Measurements from ENCODE around the gene COL6A2.
"Not testable (repeated sequence)": the region's sequence is repeated elsewhere in the genome, so short reads cannot be mapped to it uniquely, and the experiment has no call there.

Gene COL6A2

DNA sequence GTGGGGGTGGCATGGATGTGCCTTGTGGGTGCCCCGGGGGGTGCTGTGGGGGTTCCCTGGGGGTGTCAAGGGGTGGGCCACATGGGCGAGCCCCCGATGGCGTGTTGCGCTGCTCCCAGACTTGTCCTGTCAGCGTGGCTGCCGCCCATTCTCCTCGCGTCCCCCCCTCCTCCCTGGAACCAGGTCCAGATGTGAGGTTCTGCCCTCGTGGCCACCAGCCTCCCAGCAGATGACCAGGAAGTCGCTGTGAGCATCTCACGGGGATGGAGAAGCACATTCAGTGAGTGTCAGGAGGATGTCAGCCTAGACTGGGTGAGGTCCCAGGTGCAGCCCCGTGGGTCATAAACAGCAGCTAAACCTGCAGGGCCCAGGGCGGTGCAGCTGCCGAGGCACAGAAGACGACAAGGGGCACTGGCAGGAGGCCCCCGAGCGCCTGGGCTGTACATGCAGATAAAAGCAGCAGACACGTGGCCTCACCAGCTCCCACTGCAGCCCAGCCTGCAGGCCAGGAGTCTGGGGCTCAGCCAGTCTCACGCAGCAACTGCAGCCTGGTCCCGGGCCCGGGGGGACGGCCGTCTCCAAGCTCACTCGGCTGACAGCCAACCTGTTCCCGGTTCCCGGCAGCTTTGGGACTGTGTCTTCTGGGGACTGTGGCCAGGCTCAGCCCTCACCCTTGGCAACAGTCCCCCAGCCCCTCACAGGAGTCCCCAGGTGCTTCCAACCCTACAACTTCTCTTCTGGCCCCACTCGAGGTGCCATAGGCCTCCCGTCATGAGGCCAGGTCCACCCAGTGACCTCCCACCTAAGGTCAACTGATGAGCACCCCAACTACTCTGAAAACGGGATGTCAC is 17.5 kb upstream of the COL6A2 start:
- no peak for DNase-seq

DNA sequence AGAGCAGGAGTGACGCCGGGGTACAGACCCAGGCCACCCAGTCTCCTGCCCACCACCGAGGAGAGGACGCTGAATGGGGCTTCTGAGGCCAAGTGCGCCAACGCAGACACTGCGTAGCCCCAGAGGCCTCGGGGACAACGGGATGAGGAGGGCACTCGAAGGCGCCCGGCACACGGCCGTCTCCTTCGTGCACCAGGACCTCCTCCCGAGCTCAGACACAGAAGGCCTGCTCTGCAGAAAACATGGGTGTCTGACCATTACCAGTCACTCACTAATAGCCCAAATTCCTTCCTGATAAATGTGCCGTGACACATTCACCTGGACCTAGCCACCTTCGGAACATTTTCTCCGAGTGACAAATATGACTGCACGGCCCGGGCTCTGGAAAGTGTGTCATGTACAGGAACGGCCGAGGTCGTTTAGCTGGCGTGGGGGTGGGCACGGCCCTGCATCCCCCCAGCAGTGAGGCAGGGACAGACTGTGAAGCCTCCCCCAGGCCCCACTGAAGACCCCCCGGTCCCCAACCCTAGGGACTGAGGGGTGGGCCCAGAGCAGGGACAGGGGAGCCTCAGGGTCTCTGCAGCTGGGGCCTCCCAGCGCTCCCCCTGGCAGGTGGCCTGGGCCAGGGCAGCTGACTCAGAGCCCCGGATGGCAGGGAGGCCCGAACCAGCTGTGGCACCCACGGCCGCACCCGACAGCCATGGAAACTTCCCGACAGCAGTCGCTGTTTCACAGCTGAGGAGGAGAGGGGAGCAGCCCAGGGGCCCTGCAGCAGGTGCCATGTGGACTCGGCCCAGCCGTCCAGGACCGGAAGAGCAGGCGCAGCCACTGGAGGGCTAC is 16.7 kb upstream of the COL6A2 start:
- DNase-seq = no peak

DNA sequence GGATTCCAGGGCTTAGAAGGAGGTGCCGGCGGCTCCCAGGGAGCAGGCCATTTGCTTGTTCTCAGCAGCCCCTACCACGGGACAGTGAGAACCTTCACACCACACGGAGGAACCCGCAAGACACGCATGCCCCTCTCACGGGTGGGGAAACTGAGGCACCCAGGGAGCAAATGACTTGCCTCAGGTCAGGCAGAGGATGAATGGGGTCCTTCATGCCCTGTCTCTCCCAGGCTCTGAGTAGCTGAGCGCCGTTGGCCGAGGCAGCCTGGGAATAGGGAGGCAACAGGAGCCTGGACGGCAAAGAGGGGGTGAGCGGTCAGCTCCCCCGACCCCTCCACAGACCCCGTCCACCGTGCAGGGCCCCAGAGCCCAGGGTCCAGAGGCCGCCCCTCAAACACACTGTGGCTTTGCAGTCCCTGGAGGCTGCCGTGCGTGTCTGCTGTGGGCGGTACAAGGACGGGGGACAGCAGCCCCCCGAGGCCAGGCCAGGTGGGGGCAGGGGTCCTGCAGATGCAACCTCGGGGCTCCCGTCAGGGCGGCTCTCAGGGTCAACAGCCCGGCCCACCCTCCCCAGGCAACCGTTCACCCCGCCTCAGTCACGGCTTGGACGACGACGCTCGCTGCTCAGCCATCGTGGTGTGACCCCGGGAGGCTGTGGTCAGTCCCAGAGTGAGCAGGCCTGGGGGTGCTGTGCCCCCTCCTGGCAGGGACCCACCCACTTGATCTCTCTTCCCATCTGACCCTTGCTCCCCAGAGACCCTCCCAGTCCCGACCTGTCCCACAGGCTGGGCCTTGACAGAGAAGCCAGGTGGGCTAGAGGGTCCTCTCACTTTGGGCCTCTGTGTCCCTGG is 15.8 kb upstream of the COL6A2 start:
- no peak for DNase-seq

DNA sequence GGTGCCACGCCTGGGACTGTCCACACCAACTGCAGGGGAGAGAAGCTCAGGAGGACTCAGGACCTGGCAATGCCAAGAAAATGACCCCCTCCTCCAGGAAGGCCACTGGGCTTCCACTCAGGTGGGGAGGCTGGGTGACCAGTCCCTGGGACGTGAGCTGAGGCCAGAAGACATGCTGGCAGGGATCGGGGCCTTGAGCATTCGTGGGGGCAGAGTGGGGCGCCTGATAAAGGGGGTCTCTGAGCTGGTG is 15.3 kb upstream of the COL6A2 start:
- DNase-seq = no peak

DNA sequence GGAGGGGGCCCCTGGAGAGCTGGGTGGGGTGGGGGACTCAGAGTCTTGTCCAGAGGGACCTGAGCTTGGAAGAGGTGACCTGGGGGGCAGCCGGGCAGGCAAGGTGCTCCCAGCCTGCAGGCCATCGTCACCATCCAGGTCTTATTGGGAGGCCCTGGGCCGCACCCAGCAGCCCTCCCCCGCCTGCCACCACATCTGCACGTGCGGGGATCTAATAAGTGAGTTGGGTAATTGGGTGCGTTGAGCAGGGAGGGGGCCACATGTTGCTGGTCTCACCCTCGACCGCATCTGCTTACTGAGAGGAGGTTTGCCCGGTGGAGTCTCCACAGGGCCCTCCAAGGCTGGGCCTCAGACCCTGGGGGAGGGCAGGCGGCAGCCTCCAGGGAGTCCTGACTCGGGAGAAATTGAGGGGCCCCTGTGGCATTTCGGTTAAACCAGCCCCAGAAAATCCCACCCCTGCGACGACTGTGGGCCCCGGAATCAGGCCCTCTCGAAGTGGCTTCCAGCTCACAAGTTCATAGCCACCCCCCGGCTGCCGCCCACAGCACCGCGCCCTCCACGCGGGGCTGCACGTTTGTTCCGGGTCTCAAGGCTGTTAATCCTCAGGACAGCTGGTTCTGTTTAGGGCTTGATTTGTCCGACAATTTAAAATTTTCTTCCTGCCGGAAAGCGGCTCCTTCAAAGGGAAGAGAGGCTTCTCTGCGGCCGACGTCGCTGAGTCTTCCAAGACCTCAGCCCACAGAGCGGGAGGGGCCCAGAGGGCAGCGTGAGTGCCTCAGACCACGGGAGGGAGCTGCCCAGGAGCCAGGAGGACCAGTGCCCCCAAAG is 14.7 kb upstream of the COL6A2 start:
- DNase-seq = no peak

DNA sequence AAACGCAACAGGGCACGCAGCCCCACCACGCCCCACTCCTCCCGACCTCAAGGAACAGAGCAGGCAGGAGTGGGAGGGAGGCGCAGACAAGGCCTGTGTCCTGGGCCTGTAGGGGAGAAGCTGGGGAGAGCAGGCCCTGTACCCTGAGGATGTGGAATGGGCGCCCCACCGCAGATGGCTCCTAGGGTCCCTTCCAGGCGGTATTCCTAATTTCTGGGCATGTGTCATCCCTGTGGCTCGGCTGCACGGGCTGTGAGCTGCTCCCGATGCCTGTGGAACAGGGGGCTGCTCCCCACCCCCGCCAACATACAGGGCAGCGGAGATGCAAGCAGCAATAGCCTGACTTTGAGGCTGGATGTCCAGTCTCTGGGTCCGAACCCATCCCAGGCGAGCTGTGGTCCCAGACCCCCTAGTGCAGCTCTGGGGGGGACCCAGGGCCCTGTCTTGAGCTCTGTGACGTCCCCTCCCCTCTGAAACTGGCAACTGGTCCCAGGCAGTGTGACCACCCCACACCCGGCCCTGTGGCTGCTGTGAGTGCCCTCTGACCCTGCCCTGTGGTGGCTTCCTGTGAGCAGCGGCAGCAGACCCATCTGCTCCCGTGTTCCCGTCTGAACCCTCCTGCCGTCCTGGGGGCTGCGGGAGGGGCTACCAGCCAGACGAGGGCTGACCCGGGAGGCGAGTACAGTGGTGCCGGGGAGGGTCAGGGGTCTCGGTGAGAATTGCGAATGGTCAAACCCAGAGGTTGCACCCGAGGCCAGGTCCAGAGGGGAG is 13.9 kb upstream of the COL6A2 start:
- DNase-seq = no peak

DNA sequence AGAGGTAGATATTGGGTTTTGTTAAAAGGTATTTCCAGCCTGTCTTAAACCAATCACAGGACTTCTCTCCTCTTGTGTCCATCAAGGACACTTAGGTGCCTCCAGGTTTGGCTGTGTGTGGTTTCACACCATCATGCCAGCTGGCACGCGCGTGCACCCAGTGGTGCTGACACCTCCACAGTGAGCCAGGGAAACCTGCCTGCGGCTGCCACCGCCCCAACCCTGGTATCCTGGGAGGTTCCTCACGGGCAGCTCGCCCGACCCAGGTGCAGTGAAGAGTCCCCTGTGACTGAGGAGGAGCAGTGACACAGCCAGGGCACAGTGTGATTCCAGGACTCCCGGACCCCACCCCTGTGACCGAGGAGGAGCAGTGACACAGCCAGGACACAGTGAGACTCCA is 13.2 kb upstream of the COL6A2 start:
- DNase-seq = no peak

DNA sequence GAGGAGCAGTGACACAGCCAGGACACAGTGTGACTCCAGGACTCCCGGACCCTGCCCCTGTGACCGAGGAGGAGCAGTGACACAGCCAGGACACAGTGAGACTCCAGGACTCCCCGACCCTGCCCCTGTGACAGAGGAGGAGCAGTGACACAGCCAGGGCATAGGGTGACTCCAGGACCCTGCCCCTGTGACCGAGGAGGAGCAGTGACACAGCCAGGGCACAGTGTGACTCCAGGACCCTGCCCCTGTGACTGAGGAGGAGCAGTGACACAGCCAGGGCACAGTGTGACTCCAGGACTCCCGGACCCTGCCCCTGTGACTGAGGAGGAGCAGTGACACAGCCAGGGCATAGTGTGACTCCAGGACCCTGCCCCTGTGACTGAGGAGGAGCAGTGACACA is 12.7 kb upstream of the COL6A2 start:
- not testable (repeated sequence) for DNase-seq

DNA sequence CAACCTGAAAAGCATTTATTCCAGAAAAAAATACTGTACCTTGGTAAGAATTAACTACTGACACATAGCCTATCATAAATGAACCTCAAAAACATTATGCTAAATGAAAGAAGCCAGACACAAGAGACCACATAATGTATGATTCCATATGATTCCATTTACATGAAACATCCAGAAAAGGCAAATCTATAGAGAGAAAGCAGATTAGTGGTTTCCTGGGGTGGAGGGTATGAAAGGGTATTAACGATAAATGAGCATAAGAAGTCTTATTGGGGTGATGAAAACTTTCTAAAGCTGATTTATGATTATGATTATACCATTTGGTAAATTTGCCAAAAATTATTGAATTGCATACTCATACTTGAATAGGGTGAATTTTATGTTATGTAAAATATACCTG is 10.3 kb upstream of the COL6A2 start:
- DNase-seq = no peak

DNA sequence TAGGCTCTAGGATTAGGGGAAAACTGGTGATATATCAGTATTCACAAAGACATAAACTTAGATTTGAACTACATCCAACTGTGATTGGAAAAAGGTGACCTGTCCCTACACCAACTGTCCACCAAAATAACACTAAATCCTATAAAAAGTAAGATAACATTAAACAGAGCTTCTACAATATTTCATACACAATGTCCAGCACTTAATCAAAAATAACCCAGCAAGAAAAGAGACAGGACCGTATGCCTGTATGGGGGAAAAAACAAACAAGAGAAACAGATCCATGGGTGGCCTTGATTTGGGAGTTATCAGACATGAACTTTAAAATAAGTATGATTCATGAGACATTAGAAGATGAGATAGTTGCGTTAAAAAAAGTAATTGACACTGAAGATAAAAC is 9.7 kb upstream of the COL6A2 start:
- DNase-seq = no peak

DNA sequence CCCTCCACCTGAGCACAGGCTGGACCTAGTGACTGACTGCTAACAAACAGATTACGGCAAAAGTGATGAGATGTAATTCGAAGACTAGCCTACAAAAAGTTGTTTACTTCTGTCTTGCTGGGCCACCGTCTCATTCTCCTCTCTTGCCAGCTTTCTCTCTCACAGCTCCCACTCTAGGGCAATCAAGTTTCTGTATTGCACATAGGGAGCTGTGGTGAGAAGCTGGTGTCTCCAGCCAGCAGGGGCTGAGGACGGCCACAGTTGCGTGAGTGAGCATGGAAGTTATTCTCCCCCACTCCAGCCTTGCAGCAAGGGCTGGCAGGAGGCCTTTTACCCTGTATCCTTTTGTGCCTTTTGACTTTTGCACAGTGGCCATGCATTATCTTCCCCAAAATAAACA is 8.6 kb upstream of the COL6A2 start:
- no peak for DNase-seq

DNA sequence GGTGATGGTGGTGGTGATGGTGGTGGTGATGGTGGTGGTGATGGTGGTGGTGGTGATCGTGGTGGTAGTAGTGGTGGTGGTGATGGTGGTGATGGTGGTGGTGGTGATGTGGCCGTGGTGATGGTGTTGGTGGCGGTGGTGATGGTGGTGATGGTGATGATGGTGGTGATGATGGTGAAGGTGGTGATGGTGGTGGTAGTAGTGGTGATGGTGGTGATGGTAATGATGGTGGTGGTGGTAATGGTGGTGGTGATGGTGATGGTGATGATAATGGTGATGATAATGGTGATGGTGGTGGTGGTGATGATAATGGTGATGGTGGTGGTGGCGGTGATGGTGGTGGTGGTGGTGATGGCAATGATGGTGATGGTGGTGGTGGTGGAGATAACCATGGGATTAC is 6.8 kb upstream of the COL6A2 start:
- no peak for DNase-seq

DNA sequence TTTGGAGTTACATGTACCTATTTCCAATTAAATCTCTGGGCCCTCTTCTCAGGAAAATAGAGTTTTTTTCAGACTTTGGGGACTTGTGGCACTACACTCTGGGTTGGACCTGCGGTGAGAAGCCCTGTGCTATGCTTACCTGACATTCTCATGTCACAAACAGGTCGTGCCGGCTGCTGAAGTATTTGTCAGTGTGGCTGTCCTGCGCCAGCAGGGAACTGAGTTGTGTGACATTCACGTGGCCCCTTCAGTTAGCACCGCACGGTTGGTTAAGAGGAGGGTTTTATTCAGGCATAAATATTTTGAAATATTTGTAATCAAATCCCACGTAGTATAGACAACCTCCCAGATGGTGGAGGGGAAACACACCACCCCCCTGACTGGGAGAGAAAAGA is 6.3 kb upstream of the COL6A2 start:
- DNase-seq = no peak

DNA sequence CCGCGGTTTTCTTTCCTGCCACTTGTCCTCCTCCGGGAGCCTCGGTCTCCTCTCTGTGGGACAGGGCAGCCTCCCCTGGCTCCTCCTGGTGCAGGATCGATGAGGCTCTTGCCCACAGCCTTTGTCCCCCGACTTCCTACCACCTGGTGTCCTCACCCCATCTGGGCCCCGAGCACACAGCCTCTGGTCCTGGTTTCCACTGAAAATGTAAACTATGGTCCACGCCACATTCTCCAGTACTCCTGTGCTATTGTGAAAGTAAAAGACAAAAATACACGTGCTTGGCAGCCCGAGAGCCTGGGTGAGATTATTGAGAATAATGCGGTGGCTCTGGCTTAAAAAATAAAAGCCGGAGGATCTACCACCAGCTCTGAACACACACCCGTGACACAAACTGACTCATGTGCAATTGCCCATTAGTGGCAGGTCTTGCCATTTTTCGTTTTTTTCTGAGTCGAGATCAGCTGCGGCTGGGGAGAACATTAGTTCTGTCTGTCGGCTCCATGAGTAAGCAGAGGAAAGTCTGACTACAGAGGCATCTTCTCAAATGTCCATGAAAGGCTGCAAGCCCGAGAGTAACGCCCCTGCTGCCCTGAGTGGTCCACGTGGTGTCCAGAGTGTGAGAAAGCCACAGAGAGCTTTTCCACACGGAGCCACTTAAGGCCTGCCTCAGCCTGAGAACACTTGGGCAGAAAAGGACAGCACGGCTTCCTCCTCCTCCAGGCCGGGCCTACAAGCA is 5.7 kb upstream of the COL6A2 start:
- DNase-seq = no peak

DNA sequence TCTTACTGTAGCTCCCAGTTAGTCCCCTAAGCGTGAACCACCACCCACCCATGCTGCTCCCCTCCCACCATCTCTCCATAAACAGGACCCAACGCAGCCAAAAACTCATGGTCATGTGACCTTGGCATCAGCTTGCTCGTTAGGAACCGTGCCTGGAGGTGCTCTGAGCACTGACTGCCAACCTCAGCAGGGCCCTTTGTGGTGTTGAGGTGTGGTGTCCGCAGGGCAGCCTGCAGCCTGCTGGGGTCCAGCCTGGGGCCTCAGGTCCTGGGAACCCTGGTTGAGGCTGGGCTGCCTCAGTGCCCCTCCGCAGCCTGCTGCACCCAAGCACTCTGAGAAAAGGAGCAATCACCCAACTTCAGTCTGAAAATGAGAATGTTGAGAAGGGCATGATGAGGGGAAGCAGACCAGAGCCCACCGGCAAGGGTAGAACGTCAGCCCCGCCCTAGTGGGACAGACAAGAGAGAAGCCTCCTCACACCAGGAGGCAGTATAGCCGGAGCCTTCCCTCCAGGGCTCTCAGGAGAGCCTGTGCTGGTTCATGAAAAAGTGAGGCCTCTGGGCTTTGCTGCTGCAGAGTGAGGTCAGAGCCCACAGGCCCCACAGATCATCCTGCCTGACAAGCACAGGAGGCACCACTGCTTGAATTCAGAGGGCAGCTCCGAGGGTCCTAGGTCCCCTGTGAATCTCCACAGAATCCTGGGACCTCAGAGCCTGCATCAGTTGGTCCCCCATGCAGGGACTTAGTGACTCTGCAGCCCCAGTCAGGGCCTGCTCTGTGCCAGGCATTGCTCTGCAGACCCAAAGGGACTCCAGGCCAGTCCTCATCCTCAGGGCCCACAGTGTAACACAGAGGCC is 4.9 kb upstream of the COL6A2 start:
- DNase-seq = no peak

DNA sequence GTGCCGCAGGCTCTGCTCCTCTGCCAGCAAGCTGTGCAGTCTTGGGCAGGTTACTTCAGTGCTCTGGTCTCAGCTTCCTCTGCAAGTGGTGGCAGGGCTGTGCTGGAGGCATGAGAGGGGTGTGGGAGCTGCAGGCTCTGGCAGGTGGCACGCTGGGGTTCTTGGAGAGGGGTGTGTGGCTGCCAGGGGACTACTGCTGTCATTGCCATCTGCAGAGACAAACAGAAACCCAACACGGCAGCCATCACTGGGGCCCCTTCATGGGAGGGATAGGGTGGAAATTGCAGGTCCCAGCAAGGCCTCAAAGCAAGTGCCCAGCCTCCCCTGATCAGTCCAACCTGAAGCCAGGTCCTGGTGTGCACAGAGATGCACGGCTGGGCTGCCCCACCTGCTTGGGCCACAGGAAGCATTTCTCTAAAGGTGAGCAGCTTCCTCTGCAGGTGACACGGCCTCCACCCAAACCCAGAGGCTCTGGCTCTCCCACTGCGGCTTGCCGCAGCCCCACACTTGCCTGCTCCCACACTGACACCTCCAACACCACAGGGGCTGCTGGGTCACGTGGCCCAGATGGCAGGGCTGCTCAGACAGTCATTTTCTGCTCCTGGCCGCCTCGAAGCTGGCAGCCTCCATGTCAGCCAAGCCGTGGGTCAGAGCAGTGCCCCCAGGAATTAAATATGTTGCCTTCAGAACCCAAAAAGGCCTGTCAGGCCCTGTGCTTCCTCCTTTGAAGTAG is 4.1 kb upstream of the COL6A2 start:
- no peak for DNase-seq

DNA sequence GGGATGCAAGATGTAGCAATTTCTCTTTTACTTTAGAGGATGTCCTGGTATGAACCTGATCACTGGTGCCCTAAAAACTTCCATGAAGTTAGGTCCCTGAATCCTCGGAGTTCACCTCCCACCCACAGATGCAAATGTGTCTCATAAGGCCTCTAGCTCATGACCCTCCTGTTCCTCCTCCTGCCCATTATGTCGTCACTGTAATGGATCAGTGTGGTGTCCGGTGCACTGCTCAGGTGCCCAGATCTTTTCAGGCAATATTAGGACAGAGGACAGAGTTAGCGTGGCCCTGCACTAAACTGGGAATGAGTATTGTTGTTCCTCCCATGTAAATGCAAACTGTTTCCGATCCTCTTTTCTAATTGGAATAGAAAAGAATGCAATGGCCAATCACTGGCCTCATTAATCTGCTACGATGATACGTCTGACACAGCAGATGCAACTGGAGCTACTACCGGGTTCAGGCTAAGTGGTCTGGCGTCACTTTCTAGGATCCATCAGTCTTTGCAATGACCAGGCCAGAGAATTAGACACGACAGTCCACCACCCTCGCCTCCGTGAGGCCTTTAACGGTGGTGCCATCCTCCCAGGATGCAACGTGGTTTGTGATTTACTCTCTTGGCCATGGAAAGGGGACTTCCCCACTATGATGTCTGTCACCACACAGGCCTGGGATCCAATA is 3.4 kb upstream of the COL6A2 start:
- DNase-seq = no peak

DNA sequence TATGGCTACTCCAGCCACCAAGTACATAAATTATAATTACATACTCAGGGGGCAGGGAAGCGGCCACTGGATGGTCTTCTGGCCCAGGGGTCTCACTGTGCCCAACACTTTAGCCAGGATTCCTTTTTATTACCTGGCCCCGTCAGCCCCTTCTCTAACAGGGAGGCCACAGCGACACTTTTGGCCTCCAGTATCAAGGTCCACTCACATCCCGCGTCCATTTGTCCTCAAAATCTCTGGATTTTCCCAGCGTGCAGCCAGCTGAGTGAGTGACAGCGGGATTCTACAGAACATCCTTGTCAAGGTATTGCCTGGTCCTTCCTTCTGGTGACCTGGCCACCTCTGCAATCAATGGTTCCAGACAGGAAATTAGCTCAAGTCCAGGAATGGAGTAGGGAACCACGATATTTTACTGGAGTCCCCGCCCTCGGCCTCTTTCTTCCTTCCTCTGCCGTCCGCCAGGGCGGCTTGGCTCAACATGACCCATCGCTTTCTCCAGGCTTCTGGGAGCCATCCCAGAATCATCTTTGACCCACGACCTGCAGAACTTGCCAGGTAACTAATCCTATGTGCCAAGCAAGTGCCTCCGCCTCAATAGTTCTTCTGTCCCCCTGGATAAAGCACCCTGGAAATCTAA is 2.7 kb upstream of the COL6A2 start:
- no peak for DNase-seq
